B cell (primary cell): ENCODE results near the gene MAP2K3. TPM values are rescaled to one million over a fixed set of nuclear protein-coding genes. Genes with fewer than 3 reads are reported as not detected.

Experiments used
- ATAC-seq: fragments of 200-7000 bp; cut with Tn5 transposase; one replicate; pipeline ENCODE4 v1.10.0; 2021; ENCODE audit warnings: low read depth, mild to moderate bottlenecking, moderate number of reproducible peaks, moderate library complexity
- CTCF ChIA-PET: fragments of 350-600 bp; sonication (Branson Sonifier 250); formaldehyde crosslinking; loops from one replicate; lab custom pipeline; 2021; ENCODE audit warnings: antibody characterized with exemption, inconsistent platforms; lab: Charles Lee
- POLR2A ChIA-PET: fragments of 350-600 bp; sonication (Branson Sonifier 250); formaldehyde crosslinking; loops from one replicate; lab custom pipeline; 2021; ENCODE audit warnings: antibody characterized with exemption; lab: Charles Lee
- DNase-seq: peaks from one replicate; pipeline ENCODE4 v3.0.0; 2013
- H2AFZ ChIP-seq: 2 replicates; pipeline ENCODE4 v1.6.1; 2012; ENCODE audit warnings: mild to moderate bottlenecking, low read depth, low read length; ENCODE audit not compliant: insufficient read depth, poor library complexity, severe bottlenecking
- H3K27ac ChIP-seq, 2 donors: 1 replicate in 1 of 2; 2 replicates in 1 of 2; pipeline ENCODE4 v1.5.1; 2012 to 2013; ENCODE audit warnings: low read length in 2 of 2, mild to moderate bottlenecking in 2 of 2, moderate library complexity in 1 of 2
- H3K27me3 ChIP-seq, 4 experiments: fragments of 200-600 bp in 1 of 4; sonication (generic) in 1 of 4; replicated peaks in 1 of 4; 1 replicate in 2 of 4; 2 replicates in 2 of 4; pipeline versions ENCODE4 v1.6.1 to v1.7.0; 2013 to 2016; ENCODE audit warnings: low read length in 3 of 4, mild to moderate bottlenecking in 2 of 4, mixed read lengths in 1 of 4, moderate library complexity in 1 of 4; ENCODE audit not compliant: insufficient read depth in 4 of 4, control insufficient read depth in 3 of 4; ENCODE audit errors: control extremely low read depth in 1 of 4
- H3K36me3 ChIP-seq, 2 experiments: replicated peaks in 1 of 2; 1 replicate in 1 of 2; 2 replicates in 1 of 2; pipeline versions ENCODE4 v1.6.1 to v1.7.1; 2013; ENCODE audit warnings: low read length in 1 of 2; ENCODE audit not compliant: insufficient read depth in 2 of 2, control insufficient read depth in 1 of 2; ENCODE audit errors: control extremely low read depth in 1 of 2, extremely low read depth in 1 of 2
- H3K4me1 ChIP-seq, 2 donors: fragments of 200-600 bp in 1 of 2; sonication (generic) in 1 of 2; 1 replicate in 1 of 2; 2 replicates in 1 of 2; pipeline versions ENCODE4 v1.5.1 to v1.6.1; 2013 to 2017; ENCODE audit warnings: low read length in 2 of 2; ENCODE audit not compliant: control insufficient read depth in 2 of 2, insufficient read depth in 2 of 2
- H3K4me2 ChIP-seq: replicated peaks from 2 replicates; pipeline ENCODE3; 2012; ENCODE audit warnings: mild to moderate bottlenecking, low read depth, low read length; ENCODE audit not compliant: poor library complexity, severe bottlenecking
- H3K4me3 ChIP-seq, 5 experiments: fragments of 200-600 bp in 1 of 5; sonication (generic) in 1 of 5; 1 replicate in 3 of 5; 2 replicates in 2 of 5; pipeline versions ENCODE4 v1.5.1 to v1.7.0; 2011 to 2016; ENCODE audit warnings: low read length in 4 of 5, mild to moderate bottlenecking in 4 of 5, low read depth in 2 of 5, control low read depth in 1 of 5, moderate library complexity in 1 of 5; ENCODE audit not compliant: insufficient read depth in 1 of 5; ENCODE audit errors: control extremely low read depth in 1 of 5, extremely low read depth in 1 of 5
- H3K79me2 ChIP-seq: fragments of 200-600 bp; sonication (generic); one replicate; pipeline ENCODE4 v1.6.0; 2016; ENCODE audit warnings: low read length; ENCODE audit not compliant: control insufficient read depth, insufficient read depth
- H3K9ac ChIP-seq: fragments of 200-600 bp; sonication (generic); 2 replicates; pipeline ENCODE4 v1.6.1; 2017; ENCODE audit warnings: mild to moderate bottlenecking, low read length, moderate library complexity
- H3K9me3 ChIP-seq, 3 donors: one replicate each; pipeline versions ENCODE4 v1.6.1 to v1.7.1; 2013; ENCODE audit warnings: low read length in 2 of 3; ENCODE audit not compliant: control insufficient read depth in 2 of 3, insufficient read depth in 1 of 3; ENCODE audit errors: control extremely low read depth in 1 of 3
- H4K20me1 ChIP-seq: 2 replicates; pipeline ENCODE4 v1.6.0; 2012; ENCODE audit warnings: mild to moderate bottlenecking, low read length; ENCODE audit not compliant: insufficient read depth, control insufficient read depth, poor library complexity, severe bottlenecking
- H3K27ac Mint-ChIP-seq: one replicate; pipeline ENCODE4 v1.8.0; 2021; ENCODE audit warnings: mixed read lengths
- H3K27me3 Mint-ChIP-seq: one replicate; pipeline ENCODE4 v1.8.0; 2021; ENCODE audit warnings: mixed read lengths
- H3K4me1 Mint-ChIP-seq: one replicate; pipeline ENCODE4 v1.8.0; 2021; ENCODE audit warnings: mixed read lengths
- H3K4me3 Mint-ChIP-seq: one replicate; pipeline ENCODE4 v1.8.0; 2021; ENCODE audit warnings: mixed read lengths
- H3K9me3 Mint-ChIP-seq: one replicate; pipeline ENCODE4 v1.8.0; 2022; ENCODE audit warnings: mixed read lengths; ENCODE audit not compliant: insufficient read depth
- EZH2 ChIP-seq: IDR thresholded peaks from 2 replicates; pipeline ENCODE4 v1.6.1; 2012; ENCODE audit warnings: borderline replicate concordance, low read depth, mild to moderate bottlenecking, moderate library complexity, low read length; ENCODE audit not compliant: insufficient read depth, poor library complexity, severe bottlenecking
- WGBS: methylation state at CpG from one replicate; pipeline ENCODE4 v1.1.5; 2013; ENCODE audit warnings: missing lambda C conversion rate; ENCODE audit not compliant: insufficient coverage; 5-methylcytosine and 5-hydroxymethylcytosine counted together
- intact Hi-C: fragments of 100-400 bp; cut with micrococcal nuclease; formaldehyde crosslinking; loops from one replicate; pipeline ENCODE4 v1.10.0; 2022
- polyA plus RNA-seq: library from polyadenylated mRNA; depleted of rRNA; stranded (reverse); fragments of >200 nt; gene quantifications from 2 replicates; pipeline ENCODE4 v1.2.3, GENCODE V29; 2012
- total RNA-seq, 2 donors: library from RNA; stranded (reverse); fragments of 120-200 nt in 1 of 2; gene quantifications; 1 replicate in 1 of 2; 2 replicates in 1 of 2; pipeline versions ENCODE4 v1.2.3 to v1.2.4, GENCODE V29; 2013 to 2022
- TF ChIP-seq, protein P1 (sequence below): fragments of 200-600 bp; IDR thresholded peaks from one replicate; pipeline ENCODE4 v1.8.0; 2022; ENCODE audit warnings: antibody characterized with exemption, mild to moderate bottlenecking

Gene MAP2K3
- total and polyA plus RNA-seq, 2 donors (not counting 1 experiment from before 2014, with no cell fraction given), result 61.0 to 118 TPM

DNA sequence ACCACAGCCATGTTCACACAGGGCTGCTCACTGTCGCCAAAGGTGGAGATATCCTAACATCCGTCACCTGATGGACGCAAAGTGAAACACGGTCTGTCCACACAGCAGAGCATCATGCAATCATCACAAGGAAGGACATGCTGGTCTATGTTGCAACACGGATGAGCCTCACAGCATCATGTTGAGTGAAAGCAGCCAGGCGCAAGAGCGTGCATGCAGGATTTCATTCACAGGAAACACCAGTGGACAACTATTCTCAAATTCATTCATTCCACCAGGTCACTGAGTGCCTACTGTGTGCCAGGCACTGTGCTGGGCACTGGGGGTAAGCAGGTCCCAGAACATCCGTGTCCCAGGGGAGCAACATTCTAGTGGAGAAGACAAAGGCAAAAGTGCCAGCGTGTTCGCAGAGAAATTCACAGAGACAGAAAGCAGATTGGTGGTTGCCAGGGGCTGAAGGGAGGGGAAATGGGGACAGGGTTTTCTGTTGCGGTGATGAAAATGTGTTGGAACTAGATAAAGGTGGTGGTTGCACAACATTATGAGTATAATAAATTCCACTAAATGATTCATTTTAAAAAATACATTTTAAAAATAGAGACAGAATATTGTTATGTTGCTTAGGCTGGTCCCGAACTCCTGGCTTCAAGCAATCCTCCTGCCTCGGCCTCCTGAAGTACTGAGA, 69.0 kb downstream of the MAP2K3 start:
- Histone ChIP-seq H3K9ac (no peak overlapping the region), H4K20me1 (no peaks in the 10 kb centered on the region), H2AFZ (no peak overlapping the region), H3K79me2 (no peaks in the 10 kb centered on the region), H3K27me3 (no peaks in the 10 kb centered on the region), H3K36me3 (no peaks in the 10 kb centered on the region), H3K4me2 (no peak overlapping the region), H3K4me3 (no peak overlapping the region), H3K4me1 (no peaks in the 10 kb centered on the region), H3K9me3 (no peaks in the 10 kb centered on the region), H3K27ac (no peak overlapping the region)
- WGBS, result 65% methylated on average over 9 of the region's 13 CpGs
- peaks cover 4% of the 10 kb centered on the region for H3K4me1 Mint-ChIP-seq
- no peak for TF ChIP-seq EZH2
- TF ChIP-seq, protein P1, sequence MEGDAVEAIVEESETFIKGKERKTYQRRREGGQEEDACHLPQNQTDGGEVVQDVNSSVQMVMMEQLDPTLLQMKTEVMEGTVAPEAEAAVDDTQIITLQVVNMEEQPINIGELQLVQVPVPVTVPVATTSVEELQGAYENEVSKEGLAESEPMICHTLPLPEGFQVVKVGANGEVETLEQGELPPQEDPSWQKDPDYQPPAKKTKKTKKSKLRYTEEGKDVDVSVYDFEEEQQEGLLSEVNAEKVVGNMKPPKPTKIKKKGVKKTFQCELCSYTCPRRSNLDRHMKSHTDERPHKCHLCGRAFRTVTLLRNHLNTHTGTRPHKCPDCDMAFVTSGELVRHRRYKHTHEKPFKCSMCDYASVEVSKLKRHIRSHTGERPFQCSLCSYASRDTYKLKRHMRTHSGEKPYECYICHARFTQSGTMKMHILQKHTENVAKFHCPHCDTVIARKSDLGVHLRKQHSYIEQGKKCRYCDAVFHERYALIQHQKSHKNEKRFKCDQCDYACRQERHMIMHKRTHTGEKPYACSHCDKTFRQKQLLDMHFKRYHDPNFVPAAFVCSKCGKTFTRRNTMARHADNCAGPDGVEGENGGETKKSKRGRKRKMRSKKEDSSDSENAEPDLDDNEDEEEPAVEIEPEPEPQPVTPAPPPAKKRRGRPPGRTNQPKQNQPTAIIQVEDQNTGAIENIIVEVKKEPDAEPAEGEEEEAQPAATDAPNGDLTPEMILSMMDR, result no peak
- POLR2A ChIA-PET, result no interaction called here
- no peak overlapping the region for H3K4me3 Mint-ChIP-seq
- no peaks in the 10 kb centered on the region for H3K9me3 Mint-ChIP-seq
- DNase-seq (no peak), ATAC-seq (no peak)
- H3K27ac Mint-ChIP-seq, result no peak overlapping the region
- H3K27me3 Mint-ChIP-seq, result no peaks in the 10 kb centered on the region
- CTCF ChIA-PET, result no interaction called here
- intact Hi-C loops, result no loop called here

DNA sequence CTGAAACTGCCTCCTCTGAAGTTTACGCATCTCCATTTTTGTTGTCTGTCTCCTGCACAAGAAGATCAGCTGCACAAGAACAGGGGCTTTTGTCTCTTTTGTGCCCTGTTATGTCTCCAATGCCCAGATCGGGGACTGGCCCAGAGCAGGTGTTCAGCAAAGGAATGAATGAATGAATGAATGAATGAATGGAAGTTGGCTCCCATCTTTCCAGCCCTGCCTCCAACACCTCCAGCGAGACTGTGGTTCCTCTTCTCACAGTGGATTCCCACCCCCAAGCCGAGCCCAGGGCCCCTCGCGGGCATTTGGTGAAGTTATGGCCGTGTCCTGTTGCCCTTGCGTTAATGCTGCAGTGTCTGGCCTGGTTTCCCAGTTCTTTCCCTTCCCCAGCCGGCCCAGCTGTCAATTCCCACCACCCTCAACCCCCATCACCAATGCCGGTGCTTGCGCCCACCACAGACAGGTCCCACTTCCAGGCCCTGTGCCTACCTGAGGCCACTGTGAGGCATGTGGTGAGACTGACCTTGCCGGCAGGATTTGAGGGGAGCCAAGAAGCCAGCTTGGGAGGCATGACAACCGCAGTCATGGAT, 70.4 kb downstream of the MAP2K3 start:
- Histone ChIP-seq H3K4me1 (no peaks in the 10 kb centered on the region), H4K20me1 (no peaks in the 10 kb centered on the region), H3K9me3 (no peaks in the 10 kb centered on the region), H3K27me3 (no peaks in the 10 kb centered on the region), H3K79me2 (no peaks in the 10 kb centered on the region), H3K4me3 (no peak overlapping the region), H3K4me2 (no peak overlapping the region), H3K27ac (no peak overlapping the region), H3K9ac (no peak overlapping the region), H2AFZ (no peak overlapping the region), H3K36me3 (no peaks in the 10 kb centered on the region)
- ATAC-seq (no peak), DNase-seq (no peak)
- TF ChIP-seq, protein P1, result no peak
- TF ChIP-seq EZH2, result no peak
- H3K4me1 Mint-ChIP-seq, result peaks cover under 1% of the 10 kb centered on the region
- 92% methylated on average over 12 of the region's 13 CpGs for WGBS
- no peak overlapping the region for H3K27ac Mint-ChIP-seq
- POLR2A ChIA-PET, result no interaction called here
- H3K9me3 Mint-ChIP-seq, result no peaks in the 10 kb centered on the region
- no peak overlapping the region for H3K4me3 Mint-ChIP-seq
- intact Hi-C loops, result no loop called here
- CTCF ChIA-PET, result no interaction called here
- H3K27me3 Mint-ChIP-seq, result peaks cover 3% of the 10 kb centered on the region
